Measurements from ENCODE around the gene SDK2.
A peak's percentile ranks its signal among the peaks of the same experiment; 100 is the strongest.
"Not testable (repeated sequence)": the region's sequence is repeated elsewhere in the genome, so short reads cannot be mapped to it uniquely, and the experiment has no call there.

Gene SDK2

GRCh38 chr17:73308959-73309358 is 335.3 kb downstream of the SDK2 start:
- H3K9ac ChIP-seq (ENCODE audit: low read depth, low read length); H3K4me3 ChIP-seq (ENCODE audit: low read length); H3K9me3 ChIP-seq (ENCODE audit: insufficient read depth, low read depth, low read length); H3K36me3 ChIP-seq (ENCODE audit: insufficient read depth, low read depth, low read length); H3K27ac ChIP-seq (ENCODE audit: low read length): not testable (repeated sequence)
- H3K27me3 ChIP-seq (ENCODE audit: insufficient read depth, low read length), result peaks cover 15% of the 10 kb centered on the region
- H3K4me1 ChIP-seq (ENCODE audit: insufficient read depth, low read length), result peaks cover 35% of the 10 kb centered on the region

DNA sequence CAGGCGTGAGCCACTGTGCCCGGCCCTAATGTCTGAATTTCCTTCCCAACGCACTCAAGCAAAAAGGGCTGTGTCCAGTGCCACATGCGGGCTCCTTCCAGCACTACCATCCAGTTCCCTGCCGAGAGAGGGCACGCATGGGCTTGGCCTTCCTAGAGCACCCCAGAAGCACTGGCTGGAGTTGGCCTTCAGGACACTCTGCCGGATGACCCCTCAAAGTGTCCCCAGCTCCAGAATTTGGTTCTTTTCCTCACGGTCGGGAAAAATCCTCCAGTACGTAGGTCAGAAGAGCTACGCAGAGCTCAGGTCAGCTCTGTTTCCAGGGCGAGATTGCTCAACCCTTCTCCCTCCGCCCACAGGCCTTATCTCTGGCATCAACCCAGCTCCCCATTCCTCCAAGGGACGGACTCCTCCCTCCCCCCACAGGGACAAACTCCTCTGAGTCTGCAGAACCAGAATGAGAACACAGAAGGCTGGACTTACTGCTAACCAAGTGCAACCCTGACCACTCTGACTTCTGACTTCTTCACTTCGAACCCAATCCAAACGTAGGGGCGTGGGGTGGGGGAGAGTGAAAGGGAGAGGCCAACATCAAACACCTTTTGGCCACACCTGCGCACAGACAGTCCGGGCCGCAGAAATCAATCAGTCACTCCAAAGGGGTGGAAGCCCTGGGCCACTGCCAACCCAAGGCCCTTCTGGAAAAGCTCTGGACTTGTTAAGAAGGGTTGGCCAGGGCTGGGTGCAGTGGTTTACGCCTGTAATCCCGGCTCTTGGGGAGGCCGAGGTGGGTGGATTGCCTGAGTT is 336.0 kb downstream of the SDK2 start:
- Histone ChIP-seq H3K27ac (ENCODE audit: low read length) (no peak overlapping the region), H3K27me3 (ENCODE audit: insufficient read depth, low read length) (peaks cover 15% of the 10 kb centered on the region), H3K4me1 (ENCODE audit: insufficient read depth, low read length) (peaks cover 32% of the 10 kb centered on the region), H3K9ac (ENCODE audit: low read depth, low read length) (no peak overlapping the region), H3K9me3 (ENCODE audit: insufficient read depth, low read depth, low read length) (no peaks in the 10 kb centered on the region), H3K36me3 (ENCODE audit: insufficient read depth, low read depth, low read length) (no peaks in the 10 kb centered on the region), H3K4me3 (ENCODE audit: low read length) (no peak overlapping the region)

- no peak overlapping the region for H3K27ac ChIP-seq (ENCODE audit: low read length)
Measured at GRCh38 chr17:73307130-73307529, 337.1 kb downstream of the SDK2 start.

DNA sequence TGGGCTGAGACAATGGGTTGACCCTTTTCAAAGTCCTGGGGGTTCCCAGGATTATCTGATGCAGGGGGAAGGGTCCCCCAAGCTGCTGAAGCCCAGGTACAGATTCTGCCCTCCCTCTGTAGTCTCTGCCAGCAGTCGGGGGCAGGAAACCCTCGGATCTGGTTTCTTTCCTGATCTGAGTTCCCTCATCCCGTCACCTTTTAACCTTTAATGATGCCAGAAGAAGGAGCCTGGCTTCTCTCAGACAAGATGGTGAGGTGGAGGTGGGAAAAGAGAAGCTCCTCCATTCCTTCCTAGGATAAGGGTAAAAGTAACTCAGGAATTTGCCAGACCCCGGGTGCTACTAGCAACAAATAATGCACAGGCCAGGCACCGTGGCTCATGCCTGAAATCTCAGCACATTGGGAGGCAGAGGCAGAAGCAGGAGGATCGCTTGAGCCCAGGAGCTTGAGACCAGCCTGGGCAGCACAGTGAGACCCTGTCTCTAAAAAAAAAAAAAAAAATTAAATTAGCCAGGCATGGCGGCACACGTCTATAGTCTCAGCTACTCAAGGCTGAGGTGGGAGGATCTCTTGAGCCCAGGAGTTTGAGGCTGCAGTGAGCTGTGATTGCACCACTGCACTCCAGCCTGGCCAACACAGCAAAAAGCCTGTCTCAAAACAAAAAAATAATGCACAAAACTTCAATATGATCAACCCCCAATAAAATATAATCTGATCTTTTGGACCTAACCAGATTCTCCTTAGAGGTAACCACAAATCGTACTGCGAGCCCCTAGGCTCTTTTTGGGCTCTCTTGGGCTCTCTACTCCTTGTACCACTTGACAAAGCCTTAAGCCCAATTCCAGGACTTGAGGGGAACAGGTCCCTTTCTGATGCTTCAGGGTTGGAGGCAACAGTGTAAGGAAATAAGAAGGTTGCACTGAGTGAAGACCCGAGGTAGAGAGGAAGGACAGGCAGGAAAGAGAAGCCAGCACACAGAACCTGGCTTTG is 338.1 kb downstream of the SDK2 start:
- Histone ChIP-seq H3K4me1 (ENCODE audit: insufficient read depth, low read length) (peaks cover 27% of the 10 kb centered on the region), H3K27ac (ENCODE audit: low read length) (no peak overlapping the region), H3K27me3 (ENCODE audit: insufficient read depth, low read length) (peaks cover 6% of the 10 kb centered on the region; the same call in 1 of the 2 replicates), H3K9ac (ENCODE audit: low read depth, low read length) (no peak overlapping the region; the same call in 1 of the 2 replicates), H3K36me3 (ENCODE audit: insufficient read depth, low read depth, low read length) (no peaks in the 10 kb centered on the region), H3K9me3 (ENCODE audit: insufficient read depth, low read depth, low read length) (no peaks in the 10 kb centered on the region), H3K4me3 (ENCODE audit: low read length) (no peak overlapping the region; the same call in 1 of the 2 replicates)

More at GRCh38 chr17:73307130-73307529, 337.1 kb downstream of the SDK2 start:
- no peak overlapping the region for H3K9ac ChIP-seq (ENCODE audit: low read depth, low read length)
- H3K36me3 ChIP-seq (ENCODE audit: insufficient read depth, low read depth, low read length), result no peaks in the 10 kb centered on the region
- H3K9me3 ChIP-seq (ENCODE audit: insufficient read depth, low read depth, low read length), result no peaks in the 10 kb centered on the region
- H3K4me3 ChIP-seq (ENCODE audit: low read length), result no peak overlapping the region
- peaks cover 27% of the 10 kb centered on the region for H3K4me1 ChIP-seq (ENCODE audit: insufficient read depth, low read length)
- peaks cover 7% of the 10 kb centered on the region; the same call in 1 of the 2 replicates for H3K27me3 ChIP-seq (ENCODE audit: insufficient read depth, low read length)

DNA sequence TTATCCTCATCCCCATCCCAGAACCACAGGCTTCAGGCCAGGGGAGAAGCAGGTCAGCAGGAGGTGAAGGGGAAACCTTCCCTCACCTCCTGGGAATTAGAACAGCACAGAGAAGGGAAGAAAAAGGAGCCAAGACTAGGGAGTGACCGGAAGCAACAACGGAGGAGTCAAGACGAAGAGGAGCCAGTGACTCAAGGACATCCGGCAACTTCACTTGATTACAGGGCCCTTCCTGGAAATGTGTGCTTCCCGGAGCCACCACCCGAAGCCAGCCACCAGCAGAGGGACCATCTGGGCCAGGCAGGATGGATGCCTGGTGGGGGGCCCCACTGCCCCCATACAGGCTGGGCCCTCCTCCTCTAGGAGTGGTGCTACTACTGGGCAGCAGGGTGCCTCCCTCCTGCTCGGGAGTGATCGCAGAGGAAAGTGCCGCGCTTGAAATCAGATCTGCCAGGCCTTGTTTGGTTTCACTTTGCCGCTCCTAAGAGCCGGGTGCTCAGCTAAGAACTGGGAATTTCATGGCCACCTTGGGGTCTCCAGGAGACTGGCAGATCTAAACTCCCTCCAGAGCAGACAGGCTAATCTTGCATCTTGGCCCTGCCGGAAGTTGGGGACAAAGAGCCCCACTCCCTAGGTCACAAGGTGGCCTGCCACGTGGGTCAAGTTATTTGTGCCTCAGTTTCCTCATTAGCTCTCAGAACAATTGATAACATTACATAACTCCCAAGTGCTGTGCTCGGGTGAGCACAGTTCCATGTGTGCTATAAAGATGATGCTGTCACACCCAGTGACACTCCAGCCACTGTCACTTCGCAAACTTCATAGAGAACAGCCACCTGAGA is 339.1 kb downstream of the SDK2 start:
- Histone ChIP-seq H3K4me3 (ENCODE audit: low read length) (no peak overlapping the region; the same call in 1 of the 2 replicates), H3K9ac (ENCODE audit: low read depth, low read length) (peak overlapping the region; percentile 9; the same call in 1 of the 2 replicates), H3K27me3 (ENCODE audit: insufficient read depth, low read length) (peaks cover 6% of the 10 kb centered on the region; the same call in 1 of the 2 replicates), H3K27ac (ENCODE audit: low read length) (peak overlapping the region; percentile 56), H3K4me1 (ENCODE audit: insufficient read depth, low read length) (peaks cover 27% of the 10 kb centered on the region), H3K36me3 (ENCODE audit: insufficient read depth, low read depth, low read length) (no peaks in the 10 kb centered on the region), H3K9me3 (ENCODE audit: insufficient read depth, low read depth, low read length) (no peaks in the 10 kb centered on the region)

GRCh38 chr17:73304438-73304837 is 339.8 kb downstream of the SDK2 start:
- H3K4me1 ChIP-seq (ENCODE audit: insufficient read depth, low read length), result peaks cover 23% of the 10 kb centered on the region
- H3K27ac ChIP-seq (ENCODE audit: low read length), result no peak overlapping the region
- peaks cover 1% of the 10 kb centered on the region; the same call in 1 of the 2 replicates for H3K27me3 ChIP-seq (ENCODE audit: insufficient read depth, low read length)
- no peaks in the 10 kb centered on the region for H3K36me3 ChIP-seq (ENCODE audit: insufficient read depth, low read depth, low read length)
- no peak overlapping the region for H3K4me3 ChIP-seq (ENCODE audit: low read length)
- H3K9ac ChIP-seq (ENCODE audit: low read depth, low read length), result no peak overlapping the region
- H3K9me3 ChIP-seq (ENCODE audit: insufficient read depth, low read depth, low read length), result no peaks in the 10 kb centered on the region

DNA sequence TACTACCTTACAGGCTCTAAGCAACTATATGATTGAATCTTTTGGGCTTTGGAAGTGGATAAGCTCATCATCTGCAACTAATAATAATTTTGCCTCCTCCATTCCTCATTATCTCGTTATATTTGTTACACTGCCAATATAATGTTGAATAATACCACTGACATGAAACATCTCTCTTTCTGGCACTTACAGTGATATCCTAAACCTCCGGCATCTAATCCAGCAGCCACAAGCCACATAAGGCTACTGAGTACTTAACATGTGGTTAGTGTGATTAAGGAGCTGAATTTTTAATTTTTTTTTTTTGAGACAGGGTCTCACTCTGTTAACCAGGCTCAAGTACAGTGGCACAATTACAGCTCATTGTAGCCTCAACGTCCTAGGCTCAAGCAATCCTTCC is 342.1 kb downstream of the SDK2 start:
- H3K36me3 ChIP-seq (ENCODE audit: insufficient read depth, low read depth, low read length), result no peaks in the 10 kb centered on the region
- H3K9me3 ChIP-seq (ENCODE audit: insufficient read depth, low read depth, low read length), result no peaks in the 10 kb centered on the region
- H3K9ac ChIP-seq (ENCODE audit: low read depth, low read length), result no peak overlapping the region
- H3K27ac ChIP-seq (ENCODE audit: low read length), result no peak overlapping the region
- no peaks in the 10 kb centered on the region for H3K27me3 ChIP-seq (ENCODE audit: insufficient read depth, low read length)
- H3K4me3 ChIP-seq (ENCODE audit: low read length), result no peak overlapping the region
- peaks cover 17% of the 10 kb centered on the region for H3K4me1 ChIP-seq (ENCODE audit: insufficient read depth, low read length)

DNA sequence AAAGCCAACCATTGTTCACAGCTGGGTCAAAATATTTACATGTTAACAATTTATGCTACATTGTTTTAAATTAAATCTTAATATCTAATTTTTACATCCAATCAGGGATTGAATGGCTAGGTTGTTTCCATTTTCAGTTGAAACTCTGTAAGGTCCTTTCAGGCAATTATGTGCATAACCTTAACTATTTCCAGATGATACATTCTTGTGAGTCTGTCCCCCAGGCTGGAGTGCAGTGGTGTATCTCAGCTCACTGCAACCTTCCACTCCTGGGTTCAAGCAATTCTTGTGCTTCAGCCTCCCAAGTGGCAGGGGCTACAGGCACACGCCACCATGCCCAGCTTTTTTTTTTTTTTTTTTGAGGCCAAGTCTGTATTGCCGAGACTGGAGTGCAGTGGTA is 342.9 kb downstream of the SDK2 start:
- Histone ChIP-seq H3K27ac (ENCODE audit: low read length) (no peak overlapping the region), H3K9me3 (ENCODE audit: insufficient read depth, low read depth, low read length) (no peaks in the 10 kb centered on the region), H3K9ac (ENCODE audit: low read depth, low read length) (no peak overlapping the region), H3K4me1 (ENCODE audit: insufficient read depth, low read length) (peaks cover 17% of the 10 kb centered on the region), H3K4me3 (ENCODE audit: low read length) (no peak overlapping the region), H3K27me3 (ENCODE audit: insufficient read depth, low read length) (no peaks in the 10 kb centered on the region), H3K36me3 (ENCODE audit: insufficient read depth, low read depth, low read length) (no peaks in the 10 kb centered on the region)

DNA sequence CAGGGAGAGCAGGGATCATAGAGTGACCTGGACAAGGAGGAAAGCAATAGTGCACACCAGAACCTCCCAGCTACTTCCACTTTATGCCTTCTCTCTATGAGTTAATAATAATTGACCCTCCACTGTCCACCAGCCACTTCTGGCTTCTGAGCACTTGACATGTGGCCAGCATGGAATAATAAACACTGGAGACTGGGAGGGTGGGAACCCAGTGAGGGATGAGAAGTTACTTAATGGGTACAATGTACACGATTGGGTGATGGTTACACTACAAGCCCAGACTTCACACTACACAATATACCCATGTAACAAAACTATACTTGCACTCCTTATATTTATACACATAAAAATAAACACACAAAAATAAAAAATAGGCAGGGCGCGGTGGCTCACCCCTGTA is 343.9 kb downstream of the SDK2 start:
- no peak overlapping the region for H3K27ac ChIP-seq (ENCODE audit: low read length)
- no peaks in the 10 kb centered on the region for H3K27me3 ChIP-seq (ENCODE audit: insufficient read depth, low read length)
- H3K4me3 ChIP-seq (ENCODE audit: low read length), result no peak overlapping the region
- no peaks in the 10 kb centered on the region for H3K36me3 ChIP-seq (ENCODE audit: insufficient read depth, low read depth, low read length)
- no peaks in the 10 kb centered on the region for H3K9me3 ChIP-seq (ENCODE audit: insufficient read depth, low read depth, low read length)
- H3K4me1 ChIP-seq (ENCODE audit: insufficient read depth, low read length), result peaks cover 11% of the 10 kb centered on the region
- no peak overlapping the region; the same call in 1 of the 2 replicates for H3K9ac ChIP-seq (ENCODE audit: low read depth, low read length)

GRCh38 chr17:73297934-73298861 is 346.0 kb downstream of the SDK2 start:
- Histone ChIP-seq H3K27me3 (ENCODE audit: insufficient read depth, low read length) (no peaks in the 10 kb centered on the region), H3K4me3 (ENCODE audit: low read length) (no peak overlapping the region), H3K36me3 (ENCODE audit: insufficient read depth, low read depth, low read length) (no peaks in the 10 kb centered on the region), H3K9ac (ENCODE audit: low read depth, low read length) (no peak overlapping the region), H3K9me3 (ENCODE audit: insufficient read depth, low read depth, low read length) (no peaks in the 10 kb centered on the region), H3K27ac (ENCODE audit: low read length) (no peak overlapping the region), H3K4me1 (ENCODE audit: insufficient read depth, low read length) (no peaks in the 10 kb centered on the region)
